Activated CD4-positive, alpha-beta T cell treated with anti-CD3 and anti-CD28 coated beads for 1 hour (primary cell): ENCODE measurements around the gene WRAP73.

Experiments
- DNase-seq: peaks from one replicate; pipeline ENCODE4 v3.0.0-alpha.2; 2020

Gene WRAP73

DNA sequence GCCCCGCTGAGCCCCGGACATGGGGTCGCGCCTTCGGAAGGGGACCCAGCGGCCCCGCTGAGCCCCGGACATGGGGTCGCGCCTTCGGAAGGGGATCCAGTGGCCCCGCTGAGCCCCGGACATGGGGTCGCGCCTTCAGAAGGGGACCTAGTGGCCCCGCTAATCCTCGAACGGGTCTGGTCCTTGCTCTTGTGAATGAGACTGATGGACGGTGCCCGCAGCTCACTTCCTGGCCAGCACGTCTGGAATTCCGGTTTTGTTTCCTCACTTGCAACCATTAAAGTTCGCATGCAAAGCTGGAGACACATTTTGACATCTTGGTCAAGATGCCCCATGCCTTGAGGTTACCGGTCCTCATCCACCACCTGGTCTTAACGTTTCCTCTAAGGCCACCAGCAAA is 5.6 kb downstream of the WRAP73 start:
- no peak for DNase-seq

DNA sequence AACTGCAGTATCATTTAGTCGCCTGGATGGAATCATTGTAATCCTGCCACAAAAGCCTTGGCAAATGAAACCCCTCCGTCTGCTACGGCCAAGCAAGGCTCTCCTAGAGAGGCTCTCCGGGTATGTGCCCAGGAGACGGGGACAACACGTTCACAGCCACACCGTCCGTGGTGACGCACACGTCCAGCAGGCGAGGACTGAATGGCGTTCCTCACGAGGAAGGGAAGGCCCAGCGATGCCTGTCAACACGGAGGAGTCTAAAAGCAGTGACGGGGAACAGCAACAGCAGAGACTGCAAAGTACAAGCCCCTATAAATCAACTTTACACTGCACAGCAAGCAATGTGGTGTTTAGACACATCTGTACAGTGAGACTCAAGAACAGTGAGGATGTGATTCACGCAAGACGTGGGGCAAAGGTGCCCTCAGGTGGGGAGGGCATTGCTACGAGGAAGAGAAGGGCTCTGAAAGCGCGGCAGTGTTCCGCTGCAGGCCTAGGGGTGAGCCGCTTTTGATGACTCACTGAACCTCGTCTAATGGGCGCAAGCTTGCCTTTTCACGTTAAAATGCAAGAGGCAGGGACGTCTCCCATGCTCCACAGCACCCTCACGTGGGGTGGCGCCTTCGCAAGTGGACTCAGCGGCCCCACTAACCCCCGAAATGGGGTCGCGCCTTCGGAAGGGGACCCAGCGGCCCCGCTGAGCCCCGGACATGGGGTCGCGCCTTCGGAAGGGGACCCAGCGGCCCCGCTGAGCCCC is 6.8 kb downstream of the WRAP73 start:
- no peak for DNase-seq

DNA sequence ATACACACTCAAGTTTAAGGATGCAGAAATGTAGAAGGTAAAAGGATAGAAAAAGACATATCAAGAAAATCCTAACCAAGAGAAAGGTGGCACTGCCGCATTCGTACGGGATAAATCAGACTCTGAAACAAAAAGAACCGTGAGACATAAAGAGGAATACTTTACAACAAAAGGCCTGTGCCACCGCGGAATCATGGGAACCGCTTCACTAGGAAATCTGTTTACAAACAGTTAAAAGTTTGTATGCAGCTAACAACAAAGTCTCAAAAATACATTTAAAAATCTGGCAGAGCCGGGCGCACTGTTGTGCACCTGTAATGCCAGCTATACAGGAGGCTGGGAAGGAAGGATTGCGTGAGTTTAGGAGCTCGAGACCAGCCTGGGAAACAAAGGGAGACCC is 8.1 kb downstream of the WRAP73 start:
- no peak for DNase-seq

DNA sequence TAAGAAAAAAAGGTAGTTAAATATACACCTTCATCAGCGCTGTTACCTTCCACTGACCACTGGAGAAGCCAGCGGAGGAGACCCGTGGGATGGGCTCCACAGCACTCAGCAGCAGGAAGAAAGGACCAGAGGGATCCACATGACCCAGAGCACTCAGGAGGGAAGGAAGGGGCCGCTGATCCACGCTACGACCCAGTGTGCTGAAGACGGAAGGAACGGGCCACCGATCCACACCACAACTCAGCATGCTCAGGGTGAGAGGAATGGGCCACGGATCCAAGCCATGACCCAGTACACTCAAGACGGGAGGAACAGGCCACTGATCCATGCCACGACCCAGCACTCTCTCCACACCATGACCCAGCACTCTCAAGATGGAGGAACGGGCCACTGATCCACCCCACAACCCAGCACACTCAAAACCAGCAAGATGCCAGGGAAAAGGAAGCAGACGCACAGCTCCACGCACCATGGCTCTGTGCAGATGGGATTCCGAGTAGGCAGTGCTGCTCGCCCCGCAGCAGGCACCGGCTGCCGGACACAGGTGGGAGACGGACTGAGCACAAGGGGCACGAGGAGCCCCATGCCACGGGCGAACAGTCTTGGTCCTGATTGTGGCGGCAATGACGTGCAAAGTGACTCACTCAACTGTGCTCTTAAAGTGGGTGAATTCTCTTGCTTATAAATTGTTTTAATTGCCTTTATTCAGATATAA is 8.7 kb downstream of the WRAP73 start:
- no peak for DNase-seq

DNA sequence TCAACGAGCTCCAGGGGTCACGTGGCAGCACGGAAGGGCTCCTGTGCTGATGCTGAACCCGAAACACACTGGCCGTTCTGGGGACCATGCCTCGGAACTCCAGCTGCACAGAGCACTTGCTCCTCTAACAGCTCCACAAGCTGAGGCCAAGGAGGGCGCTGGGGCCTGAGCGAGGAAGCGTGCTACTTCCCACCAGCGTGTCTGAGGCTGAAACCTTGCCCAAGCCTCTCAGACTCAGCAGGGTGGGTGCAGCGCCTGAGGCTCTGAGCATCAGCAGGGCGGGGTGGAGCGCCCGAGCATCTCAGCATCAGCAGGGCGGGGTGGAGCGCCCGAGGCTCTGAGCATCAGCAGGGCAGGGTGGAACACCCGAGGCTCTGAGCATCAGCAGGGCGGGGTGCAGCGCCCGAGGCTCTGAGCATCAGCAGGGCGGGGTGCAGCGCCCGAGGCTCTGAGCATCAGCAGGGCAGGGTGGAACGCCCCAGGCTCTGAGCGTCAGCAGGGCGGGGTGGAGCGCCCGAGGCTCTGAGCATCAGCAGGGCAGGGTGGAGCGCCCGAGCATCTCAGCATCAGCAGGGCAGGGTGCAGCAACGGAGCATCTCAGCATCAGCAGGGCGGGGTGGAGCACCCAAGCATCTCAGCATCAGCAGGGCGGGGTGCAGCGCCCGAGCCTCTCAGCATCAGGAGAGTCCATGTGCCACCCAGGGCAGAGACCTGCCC is 9.6 kb downstream of the WRAP73 start:
- DNase-seq: no peak

DNA sequence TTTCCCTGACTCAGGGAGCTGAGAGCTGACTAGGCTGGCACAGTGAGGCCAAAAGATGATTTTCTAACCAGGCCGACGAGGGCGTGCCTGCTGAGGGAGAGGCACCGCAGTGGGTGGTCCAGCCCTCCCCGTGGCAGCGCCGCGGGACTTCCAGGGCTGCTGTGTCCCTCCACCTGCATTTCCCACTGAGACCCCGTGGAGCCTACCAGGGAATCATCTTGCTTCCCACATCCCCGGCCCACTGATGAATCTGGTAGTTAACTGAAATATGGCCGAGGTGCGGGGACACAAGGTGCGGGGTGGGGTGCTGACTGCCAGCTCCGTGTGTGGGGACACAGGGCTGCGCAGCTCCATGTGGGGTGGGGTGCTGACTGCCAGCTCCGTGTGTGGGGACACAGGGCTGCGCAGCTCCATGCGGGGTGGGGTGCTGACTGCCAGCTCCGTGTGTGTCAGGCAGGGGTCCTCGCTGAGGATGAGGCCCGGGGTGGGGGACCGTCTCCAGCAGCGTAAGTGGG is 10.4 kb downstream of the WRAP73 start:
- DNase-seq: no peak

DNA sequence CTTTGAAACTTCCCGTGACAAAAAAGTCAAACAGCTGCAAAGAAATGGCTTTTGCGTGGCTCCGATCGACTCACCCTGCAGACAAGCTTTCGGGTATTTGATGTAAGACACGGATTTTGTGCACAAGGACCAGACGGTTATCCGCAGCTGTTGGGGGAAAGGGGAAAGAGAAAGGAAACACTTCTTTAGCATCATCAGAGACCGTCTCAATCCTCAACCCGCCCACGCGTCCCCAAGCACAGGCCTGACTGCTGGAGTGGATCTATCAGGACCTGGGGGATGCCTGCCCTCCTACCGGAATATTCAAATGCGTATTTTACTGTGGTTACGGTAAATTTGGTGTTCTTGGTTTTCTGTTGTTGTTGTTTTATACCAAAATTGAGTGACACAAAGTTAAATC is 11.2 kb downstream of the WRAP73 start:
- DNase-seq: no peak

DNA sequence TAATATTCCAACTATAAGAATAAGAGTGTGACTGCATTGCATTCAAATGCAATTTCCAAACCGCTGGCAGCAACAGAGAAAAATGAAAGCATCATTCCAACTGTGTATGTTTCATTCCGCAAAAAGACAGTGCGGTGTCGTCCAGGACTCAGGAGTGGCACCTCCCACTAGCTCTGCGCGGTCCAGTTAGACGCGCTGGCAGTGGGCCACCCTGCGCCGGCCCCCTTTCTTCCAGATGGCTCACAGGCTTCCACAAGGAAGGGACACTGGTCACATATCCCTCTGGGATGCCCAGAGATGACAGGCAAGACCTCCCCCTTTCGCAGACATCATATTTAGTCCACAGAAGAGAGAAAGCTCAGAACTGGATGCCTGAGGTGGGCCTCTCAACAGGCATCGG is 11.9 kb downstream of the WRAP73 start:
- no peak for DNase-seq

DNA sequence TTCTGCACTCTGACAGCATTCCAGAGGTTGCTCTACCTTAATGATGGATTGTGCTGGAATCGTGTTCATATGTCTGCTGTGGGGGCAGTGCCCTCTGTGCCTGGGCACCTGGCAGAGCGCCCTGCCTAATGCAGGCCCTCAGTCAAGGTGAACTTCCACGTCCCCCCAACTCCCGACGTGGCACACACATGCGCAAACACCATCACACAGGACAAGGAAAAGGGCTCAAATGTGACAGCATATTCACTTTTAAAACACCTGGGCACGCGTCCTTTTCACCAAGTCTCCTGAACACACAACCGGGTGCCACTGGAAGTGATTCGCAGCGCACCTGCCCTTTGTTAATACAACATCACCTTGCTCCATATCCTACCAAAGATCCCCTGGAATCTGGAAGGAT is 13.4 kb downstream of the WRAP73 start:
- DNase-seq: no peak

DNA sequence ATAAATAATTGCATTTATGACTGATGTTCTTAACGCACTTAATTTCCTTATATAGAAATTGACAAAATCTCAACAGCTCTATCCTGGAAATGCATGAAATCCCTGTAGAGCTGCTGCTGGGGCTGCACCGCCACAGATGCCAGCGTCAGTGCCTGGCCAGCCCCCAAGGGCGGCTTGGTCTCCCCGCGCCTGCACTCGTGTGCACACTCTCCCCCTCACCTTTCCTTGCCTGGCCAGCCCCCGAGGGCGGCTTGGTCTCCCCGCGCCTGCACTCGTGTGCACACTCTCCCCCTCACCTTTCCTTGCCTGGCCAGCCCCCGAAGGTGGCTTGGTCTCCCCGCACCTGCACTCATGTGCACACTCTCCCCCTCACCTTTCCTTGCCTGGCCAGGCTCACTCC is 13.8 kb downstream of the WRAP73 start:
- DNase-seq: no peak

DNA sequence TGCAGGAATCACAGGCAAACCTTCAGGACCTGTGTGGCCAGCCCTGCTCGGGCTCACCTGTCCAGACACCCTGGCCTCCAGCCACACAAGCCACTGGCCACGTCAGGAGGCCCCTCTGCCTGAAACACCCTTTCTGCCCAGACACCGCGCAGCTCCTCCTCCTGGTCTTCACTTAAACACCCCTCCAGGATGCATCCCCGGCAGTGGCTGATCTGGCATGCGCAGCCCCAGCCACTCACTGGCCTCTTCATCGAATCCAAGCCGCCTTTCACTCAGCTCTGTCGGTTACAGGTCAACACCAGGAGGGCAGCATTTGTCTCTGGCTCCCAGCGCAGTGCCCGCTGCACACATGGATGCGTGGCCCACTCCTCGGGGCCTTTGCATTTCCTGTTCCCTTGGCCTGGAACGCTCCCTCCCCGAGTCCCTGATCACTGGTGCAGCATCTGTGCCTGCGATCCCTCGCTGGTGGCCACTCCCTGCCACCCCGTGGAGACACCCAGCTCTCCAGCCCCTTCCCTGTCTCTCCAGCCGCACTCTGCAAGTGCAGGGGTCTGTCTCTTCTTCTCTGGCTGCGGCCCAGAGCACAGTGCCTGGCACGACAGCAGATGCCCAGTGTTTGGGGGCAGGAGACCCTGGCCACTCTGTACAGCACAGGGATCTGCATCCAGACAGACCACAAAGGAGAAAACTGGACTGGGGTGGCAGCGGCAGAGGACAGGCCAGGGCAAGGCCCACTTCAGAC is 15.7 kb downstream of the WRAP73 start:
- no peak for DNase-seq

DNA sequence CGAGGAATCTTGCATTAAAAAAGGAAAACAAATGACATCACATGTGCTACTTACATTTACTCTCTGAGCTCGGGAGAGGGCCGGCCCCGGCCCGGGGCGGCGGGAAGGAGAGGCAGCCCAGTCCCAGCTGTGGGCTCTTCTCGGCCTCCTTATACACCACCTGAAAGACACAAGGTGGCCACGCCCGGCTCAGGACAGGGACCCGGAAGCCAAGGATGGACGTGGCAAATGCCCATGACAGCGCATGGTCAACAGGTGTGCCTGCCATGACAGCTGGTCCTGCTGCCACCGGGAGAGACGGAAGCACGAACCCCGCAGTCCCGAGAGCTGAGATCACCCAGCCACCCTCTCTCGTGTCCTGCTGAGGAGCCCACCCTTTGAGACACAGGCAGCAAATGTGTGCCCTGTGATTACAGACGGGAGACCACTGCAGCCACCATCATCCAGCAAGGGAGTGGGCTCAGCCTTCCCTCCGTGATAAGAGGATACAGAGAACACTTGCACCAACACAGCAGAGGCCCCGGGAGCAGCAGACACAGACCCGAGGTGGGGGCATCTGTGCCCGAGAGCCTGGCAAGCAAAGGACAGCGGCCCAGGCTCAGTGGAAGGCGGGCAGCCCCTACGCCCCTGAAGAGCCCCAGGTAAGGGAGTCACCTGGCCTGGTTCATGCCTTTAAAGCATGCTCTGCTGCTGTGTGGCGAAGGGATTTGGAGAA is 16.4 kb downstream of the WRAP73 start:
- no peak for DNase-seq

DNA sequence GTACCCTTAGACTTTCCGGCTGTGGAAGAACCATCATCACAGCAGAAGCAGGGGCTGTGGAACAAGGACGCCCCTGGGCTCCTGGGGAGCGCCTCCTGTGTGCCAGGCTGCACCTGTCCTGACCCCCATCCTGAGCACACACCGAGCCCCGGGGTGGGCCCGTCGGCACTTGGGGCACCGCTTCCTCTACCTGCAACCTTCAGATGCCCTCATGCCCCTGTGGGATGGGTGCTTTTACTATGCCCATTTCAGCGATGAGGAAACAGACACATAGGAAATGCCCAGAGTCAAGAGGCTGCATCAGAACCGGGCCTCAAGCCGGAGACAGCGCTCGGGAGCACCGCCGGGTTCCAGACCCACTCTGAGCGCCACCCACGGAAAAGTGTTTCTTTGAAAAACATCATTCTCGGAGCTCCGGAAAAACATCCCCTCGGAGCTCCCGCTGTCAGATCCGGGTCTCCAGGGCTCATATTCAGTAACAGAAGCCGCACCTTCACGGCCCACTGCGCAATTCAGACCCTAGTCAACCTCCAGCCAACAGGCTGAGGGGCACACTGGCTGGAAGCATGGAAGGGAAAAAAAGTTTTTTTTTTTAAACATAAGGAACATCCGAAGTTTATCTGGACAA is 17.1 kb downstream of the WRAP73 start:
- DNase-seq: no peak

DNA sequence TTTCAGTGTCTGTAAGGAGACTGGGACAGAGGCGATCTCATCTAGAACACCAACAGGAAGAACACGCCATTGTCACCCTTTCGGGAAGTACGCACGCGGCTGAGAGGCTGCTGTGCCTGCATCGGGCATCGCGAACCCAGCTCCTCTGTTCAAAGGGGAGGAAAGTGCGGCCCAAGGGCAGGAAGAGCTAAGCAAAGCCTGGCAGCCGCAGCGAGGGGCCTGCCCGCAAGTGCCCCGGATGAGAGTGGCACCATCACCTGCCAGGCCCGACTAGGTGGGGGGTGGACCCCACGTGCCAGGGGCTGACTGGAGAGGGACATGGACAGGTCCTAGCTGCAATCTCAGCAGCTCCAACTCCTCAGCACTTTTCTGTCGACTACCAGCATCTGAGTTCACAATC is 17.6 kb downstream of the WRAP73 start:
- no peak for DNase-seq

DNA sequence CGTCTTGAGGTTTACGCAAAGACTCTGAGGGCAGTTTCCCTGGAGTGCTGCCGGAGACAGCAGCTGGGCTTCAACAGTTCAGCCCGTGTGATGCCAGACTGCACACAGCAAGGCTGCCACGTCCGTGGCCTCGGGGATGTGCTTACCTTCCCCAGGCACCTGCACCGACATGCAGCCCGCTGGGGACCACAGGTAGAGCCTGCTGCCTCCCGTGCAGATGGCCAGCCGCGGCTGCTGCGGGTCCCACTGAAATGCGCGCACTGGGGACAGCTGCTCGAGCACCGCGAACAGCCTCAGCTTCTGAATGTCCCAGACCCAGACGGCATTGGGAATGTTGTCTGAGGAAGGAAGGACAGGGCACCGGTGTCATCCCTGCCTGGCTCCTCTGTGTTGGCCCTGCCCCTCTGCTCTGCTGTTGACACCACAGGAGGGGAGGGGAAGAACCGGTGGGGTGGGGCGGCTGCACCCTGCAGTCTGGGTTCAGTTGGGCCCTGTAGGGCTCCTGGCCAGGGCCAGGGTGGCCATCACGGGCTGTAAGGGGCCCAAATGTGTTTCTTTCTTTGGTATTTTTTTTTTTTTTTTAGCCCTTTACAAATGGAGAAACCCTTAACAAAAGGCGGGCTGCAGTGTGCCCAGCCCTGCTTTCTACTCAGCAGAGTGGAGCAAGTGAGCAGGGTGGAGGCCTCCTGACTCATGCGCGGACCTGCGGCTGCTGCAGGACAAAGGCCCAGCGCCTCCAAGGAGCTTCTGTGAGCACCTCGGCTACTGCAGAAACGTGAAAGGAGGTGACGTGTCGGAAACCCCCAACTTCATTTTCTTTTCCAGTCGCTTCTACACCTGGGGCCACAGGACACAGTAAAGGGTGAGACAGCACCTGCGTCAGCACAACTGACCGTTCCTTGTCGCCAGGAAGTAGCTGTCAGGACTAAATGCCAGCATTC is 18.3 kb downstream of the WRAP73 start:
- no peak for DNase-seq

DNA sequence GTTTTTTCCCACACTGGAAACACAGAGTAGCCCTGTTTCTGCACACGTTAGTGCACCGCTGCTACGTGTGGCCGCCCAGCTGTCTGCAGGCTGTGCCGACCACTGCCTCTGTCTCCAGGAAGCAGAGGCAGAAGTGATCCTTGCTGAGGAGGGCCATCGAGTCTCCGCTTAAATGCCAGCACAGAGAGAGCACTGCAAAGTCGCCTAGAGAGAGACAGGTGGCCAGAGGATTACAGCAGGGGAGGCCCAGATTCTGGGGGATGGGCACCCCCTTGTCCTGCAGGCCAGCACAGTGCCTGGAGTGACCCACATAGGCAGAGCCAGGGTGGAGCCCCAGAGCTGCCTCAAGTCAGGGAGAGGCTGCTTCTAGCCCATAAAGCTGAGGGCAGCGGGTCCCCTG is 19.0 kb downstream of the WRAP73 start:
- DNase-seq: no peak

DNA sequence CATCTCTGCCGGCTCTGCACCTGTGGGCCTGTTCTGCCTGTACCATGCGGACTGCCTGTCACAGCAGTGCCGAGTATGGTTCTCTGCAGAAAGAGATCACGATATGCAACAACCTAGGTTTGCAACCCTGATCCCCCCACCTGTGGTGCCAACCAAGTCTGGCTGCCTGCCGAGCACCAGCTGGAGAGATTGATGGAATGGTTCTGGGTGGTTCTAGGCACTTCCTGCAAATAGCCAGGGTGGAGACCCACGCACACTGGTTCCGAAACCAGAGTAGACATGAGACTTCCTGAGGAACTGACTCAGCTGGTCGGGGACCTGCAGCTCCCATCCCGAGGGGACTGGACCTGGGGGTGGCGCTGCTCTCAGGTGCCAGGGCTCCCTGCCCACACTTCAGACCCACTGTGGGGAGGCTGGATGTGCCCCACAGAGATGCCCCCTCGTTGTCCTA is 19.7 kb downstream of the WRAP73 start:
- no peak for DNase-seq

DNA sequence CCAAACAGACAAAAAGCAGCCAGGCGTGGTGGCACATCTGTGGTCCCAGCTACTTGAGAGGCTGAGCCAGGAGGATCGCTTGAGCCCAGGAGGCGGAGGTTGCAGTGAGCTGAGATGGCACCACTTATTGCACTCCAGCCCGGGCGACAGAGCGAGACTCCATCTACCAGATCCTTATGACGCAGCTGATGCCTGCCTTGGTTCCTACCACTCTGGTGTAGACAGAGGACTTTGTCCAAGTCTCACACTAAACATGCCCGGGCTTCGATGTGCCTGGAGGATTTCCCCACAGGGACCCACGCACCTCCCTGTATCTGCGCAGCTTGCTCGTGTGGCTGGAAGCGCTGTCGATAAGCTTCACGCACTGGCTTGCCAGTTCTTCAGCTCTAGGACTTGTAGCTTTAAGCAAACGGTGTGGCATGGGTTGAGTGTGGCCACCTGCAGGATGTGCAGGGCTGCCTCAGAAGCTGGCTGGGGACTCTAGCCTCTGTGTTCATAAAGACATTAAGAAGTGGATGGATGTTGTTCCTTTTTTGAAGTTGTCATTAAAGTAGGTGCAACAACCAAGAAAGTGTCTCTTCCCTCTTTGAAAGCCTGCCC is 20.2 kb downstream of the WRAP73 start:
- no peak for DNase-seq

DNA sequence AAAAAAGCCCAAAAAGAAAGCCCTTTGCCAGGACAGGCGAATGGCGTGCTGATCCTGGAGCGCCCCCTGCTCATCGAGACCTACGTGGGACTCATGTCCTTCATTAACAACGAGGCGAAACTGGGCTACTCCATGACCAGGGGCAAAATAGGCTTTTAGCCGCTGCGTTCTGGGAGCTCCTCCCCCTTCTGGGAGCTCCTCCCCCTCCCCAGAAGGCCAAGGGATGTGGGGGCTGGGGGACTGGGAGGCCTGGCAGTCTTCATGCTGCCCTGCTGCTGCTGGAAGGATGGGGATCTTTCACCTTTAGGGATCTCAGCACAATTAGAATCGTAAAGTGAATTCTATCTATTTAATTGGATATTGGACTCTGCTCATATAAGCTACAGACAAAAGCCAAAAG is 21.5 kb downstream of the WRAP73 start:
- DNase-seq: no peak
